K562 (cell line): Measurements from ENCODE around the gene CBX2. TPM values are rescaled to one million over a fixed set of nuclear protein-coding genes. Genes with fewer than 3 reads are reported as not detected.

ENCODE experiments used
- C11orf30 ChIP-seq: fragments of 450-650 bp; IDR thresholded peaks from 2 replicates; pipeline ENCODE4 v1.6.1; 2016; ENCODE audit warnings: low read depth, mild to moderate bottlenecking
- DDX20 ChIP-seq: fragments of 450-650 bp; IDR thresholded peaks from 2 replicates; pipeline ENCODE4 v1.6.1; 2016; ENCODE audit warnings: missing genetic modification characterization, low read depth, mild to moderate bottlenecking, missing compliant biosample characterization, moderate library complexity
- HEY1 ChIP-seq: fragments of 250-450 bp; sonication (Bioruptor Pico); IDR thresholded peaks from 2 replicates; pipeline ENCODE4 v1.5.0; 2020; ENCODE audit warnings: mild to moderate bottlenecking, moderate library complexity, borderline replicate concordance
- HMG20A ChIP-seq: fragments of 450-650 bp; formaldehyde crosslinking; conservative IDR thresholded peaks from 2 replicates; pipeline ENCODE4 v1.4.0; 2020; ENCODE audit warnings: mild to moderate bottlenecking, mixed read lengths
- HMG20B ChIP-seq: fragments of 250-450 bp; sonication (Bioruptor Pico); IDR thresholded peaks from 2 replicates; pipeline ENCODE4 v1.5.0; 2021; ENCODE audit warnings: mild to moderate bottlenecking
- HNRNPK ChIP-seq: fragments of 200-400 bp; formaldehyde crosslinking; IDR thresholded peaks from one replicate; pipeline ENCODE4 v1.6.1; 2018; ENCODE audit warnings: mild to moderate bottlenecking, low read depth, low read length; ENCODE audit not compliant: poor library complexity, severe bottlenecking
- LCOR ChIP-seq: sonication (generic); formaldehyde crosslinking; IDR thresholded peaks from 2 replicates; pipeline ENCODE4 v1.8.0; 2022; ENCODE audit warnings: mild to moderate bottlenecking, missing genetic modification reagents
- MTA2 ChIP-seq: fragments of 450-650 bp; IDR thresholded peaks from 2 replicates; pipeline ENCODE4 v1.6.1; 2016; ENCODE audit warnings: low read depth
- NFATC3 ChIP-seq: fragments of 450-650 bp; IDR thresholded peaks from 2 replicates; pipeline ENCODE4 v1.6.1; 2017; ENCODE audit warnings: mild to moderate bottlenecking
- NR1H2 ChIP-seq: sonication (generic); formaldehyde crosslinking; IDR thresholded peaks from 2 replicates; pipeline ENCODE4 v1.4.0; 2020; ENCODE audit warnings: mild to moderate bottlenecking, missing genetic modification reagents
- ZNF324 ChIP-seq: fragments of 250-450 bp; sonication (Bioruptor Pico); IDR thresholded peaks from 2 replicates; pipeline ENCODE4 v1.4.0; 2020; ENCODE audit warnings: mild to moderate bottlenecking
- polyA plus RNA-seq, 8 experiments: library from polyadenylated mRNA; depleted of rRNA in 4 of 8; stranded (reverse) in 5 of 8; unstranded in 3 of 8; fragments of >200 nt; fragmentation: Nextera tagmentation in 2 of 8; fragmentation: Illumina TruSeq in 1 of 8; extraction: Ambion mirVana in 2 of 8; extraction: Trizol in 1 of 8; gene quantifications; 2 replicates each; pipeline versions ENCODE4 v1.2.1 to v1.2.3, GENCODE V29; 2011 to 2014; ENCODE audit warnings: inconsistent platforms in 1 of 8, missing spikeins in 1 of 8
- total RNA-seq, 7 experiments: library from RNA; depleted of rRNA in 6 of 7; stranded (reverse); fragments of >200 nt in 6 of 7; fragmentation: Illumina TruSeq in 2 of 7; extraction: Trizol in 2 of 7; gene quantifications; 2 replicates each; pipeline versions ENCODE4 v1.2.1 to v1.2.3, GENCODE V29; 2011 to 2021; ENCODE audit warnings: low replicate concordance in 1 of 7
- TF ChIP-seq, protein P1 (sequence below), 2 experiments: fragments of 450-650 bp in 1 of 2; sonication (generic) in 1 of 2; formaldehyde crosslinking in 1 of 2; IDR thresholded peaks; 2 replicates each; pipeline versions ENCODE4 v1.7.1 to v1.9.0; 2016 to 2022; ENCODE audit warnings: inconsistent platforms in 1 of 2, mild to moderate bottlenecking in 1 of 2, missing genetic modification reagents in 1 of 2
- TF ChIP-seq, protein P2 (sequence below): fragments of 250-450 bp; sonication (Bioruptor Pico); IDR thresholded peaks from 2 replicates; pipeline ENCODE4 v1.8.0; 2021; ENCODE audit warnings: borderline replicate concordance, mild to moderate bottlenecking, moderate library complexity; ENCODE audit not compliant: poor library complexity, severe bottlenecking
- TF ChIP-seq, protein P3 (sequence below), 2 experiments: fragments of 250-450 bp in 1 of 2; fragments of 450-650 bp in 1 of 2; sonication (Bioruptor Pico) in 1 of 2; IDR thresholded peaks; 2 replicates each; pipeline versions ENCODE4 v1.6.1 to v1.8.0; 2016 to 2021; ENCODE audit warnings: mild to moderate bottlenecking in 2 of 2, moderate library complexity in 2 of 2, missing compliant biosample characterization in 1 of 2, missing genetic modification characterization in 1 of 2

CBX2 gene
- total and polyA plus RNA-seq, 9 of the 15 experiments (the other 6 are each of a cell fraction or from before 2014, with no cell fraction given) = 0.66 to 26.9 (median 13.9) TPM

DNA sequence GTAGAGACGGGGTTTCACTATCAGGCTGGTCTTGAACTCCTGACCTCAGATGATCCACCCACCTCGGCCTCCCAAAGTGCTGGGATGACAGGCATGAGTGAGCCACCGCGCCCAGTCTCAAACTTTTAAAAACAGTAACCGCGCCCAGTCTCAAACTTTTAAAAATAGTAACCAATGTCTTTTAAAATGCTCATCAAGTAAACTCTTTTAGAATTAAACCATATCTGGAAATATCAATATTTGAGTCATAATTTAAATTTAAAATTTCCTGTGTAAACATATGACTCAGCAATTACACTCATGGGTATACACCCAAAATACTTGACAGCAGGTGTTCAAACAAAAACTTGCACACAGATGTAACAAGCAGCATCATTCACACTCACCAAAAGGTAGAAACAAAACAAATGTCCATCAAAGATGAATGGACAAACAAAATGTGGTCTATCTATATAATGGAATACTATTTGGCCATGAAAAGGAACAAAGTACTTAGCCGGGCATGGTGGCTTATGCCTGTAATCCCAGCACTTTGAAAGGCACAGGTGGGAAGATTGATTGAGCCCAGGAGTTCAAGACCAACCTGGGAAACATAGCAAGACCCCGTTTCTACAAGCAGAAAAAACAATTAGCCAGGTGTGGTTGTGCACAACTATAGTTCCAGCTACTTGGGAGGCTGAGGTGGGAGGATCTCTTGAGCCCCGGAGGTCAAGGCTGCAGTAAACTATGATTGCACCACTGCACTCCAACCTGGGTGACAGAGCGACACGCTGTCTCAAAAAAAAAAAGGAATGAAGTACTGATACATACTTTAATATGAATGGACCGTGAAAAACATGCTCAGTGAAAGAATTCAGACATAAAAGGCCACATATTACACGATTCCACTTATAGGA is 27.1 kb upstream of the CBX2 start (continued):
- TF ChIP-seq, protein P1, sequence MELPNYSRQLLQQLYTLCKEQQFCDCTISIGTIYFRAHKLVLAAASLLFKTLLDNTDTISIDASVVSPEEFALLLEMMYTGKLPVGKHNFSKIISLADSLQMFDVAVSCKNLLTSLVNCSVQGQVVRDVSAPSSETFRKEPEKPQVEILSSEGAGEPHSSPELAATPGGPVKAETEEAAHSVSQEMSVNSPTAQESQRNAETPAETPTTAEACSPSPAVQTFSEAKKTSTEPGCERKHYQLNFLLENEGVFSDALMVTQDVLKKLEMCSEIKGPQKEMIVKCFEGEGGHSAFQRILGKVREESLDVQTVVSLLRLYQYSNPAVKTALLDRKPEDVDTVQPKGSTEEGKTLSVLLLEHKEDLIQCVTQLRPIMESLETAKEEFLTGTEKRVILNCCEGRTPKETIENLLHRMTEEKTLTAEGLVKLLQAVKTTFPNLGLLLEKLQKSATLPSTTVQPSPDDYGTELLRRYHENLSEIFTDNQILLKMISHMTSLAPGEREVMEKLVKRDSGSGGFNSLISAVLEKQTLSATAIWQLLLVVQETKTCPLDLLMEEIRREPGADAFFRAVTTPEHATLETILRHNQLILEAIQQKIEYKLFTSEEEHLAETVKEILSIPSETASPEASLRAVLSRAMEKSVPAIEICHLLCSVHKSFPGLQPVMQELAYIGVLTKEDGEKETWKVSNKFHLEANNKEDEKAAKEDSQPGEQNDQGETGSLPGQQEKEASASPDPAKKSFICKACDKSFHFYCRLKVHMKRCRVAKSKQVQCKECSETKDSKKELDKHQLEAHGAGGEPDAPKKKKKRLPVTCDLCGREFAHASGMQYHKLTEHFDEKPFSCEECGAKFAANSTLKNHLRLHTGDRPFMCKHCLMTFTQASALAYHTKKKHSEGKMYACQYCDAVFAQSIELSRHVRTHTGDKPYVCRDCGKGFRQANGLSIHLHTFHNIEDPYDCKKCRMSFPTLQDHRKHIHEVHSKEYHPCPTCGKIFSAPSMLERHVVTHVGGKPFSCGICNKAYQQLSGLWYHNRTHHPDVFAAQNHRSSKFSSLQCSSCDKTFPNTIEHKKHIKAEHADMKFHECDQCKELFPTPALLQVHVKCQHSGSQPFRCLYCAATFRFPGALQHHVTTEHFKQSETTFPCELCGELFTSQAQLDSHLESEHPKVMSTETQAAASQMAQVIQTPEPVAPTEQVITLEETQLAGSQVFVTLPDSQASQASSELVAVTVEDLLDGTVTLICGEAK (IDR thresholded peaks at IDR 0.05) = no peak
- TF ChIP-seq, protein P1 (CRISPR knock-in tag; IDR thresholded peaks at IDR 0.05) = no peak
- TF ChIP-seq ZNF324 (no peak), LCOR (CRISPR knock-in tag) (no peak), MTA2 (no peak), C11orf30 (peak; percentile 95), DDX20 (tag) (no peak), HEY1 (CRISPR knock-in tag) (no peak), HNRNPK (no peak), HMG20A (CRISPR knock-in tag) (no peak), HMG20B (CRISPR knock-in tag) (no peak), NFATC3 (no peak), NR1H2 (CRISPR knock-in tag) (no peak)
- TF ChIP-seq, protein P2, sequence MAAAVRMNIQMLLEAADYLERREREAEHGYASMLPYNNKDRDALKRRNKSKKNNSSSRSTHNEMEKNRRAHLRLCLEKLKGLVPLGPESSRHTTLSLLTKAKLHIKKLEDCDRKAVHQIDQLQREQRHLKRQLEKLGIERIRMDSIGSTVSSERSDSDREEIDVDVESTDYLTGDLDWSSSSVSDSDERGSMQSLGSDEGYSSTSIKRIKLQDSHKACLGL (CRISPR knock-in tag) = no peak
- TF ChIP-seq, protein P3, sequence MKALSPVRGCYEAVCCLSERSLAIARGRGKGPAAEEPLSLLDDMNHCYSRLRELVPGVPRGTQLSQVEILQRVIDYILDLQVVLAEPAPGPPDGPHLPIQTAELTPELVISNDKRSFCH (CRISPR knock-in tag; IDR thresholded peaks at IDR 0.05) = no peak
- TF ChIP-seq, protein P3 (tag; IDR thresholded peaks at IDR 0.05) = no peak
